Kidney (tissue), 14 donors: ENCODE results near the gene AP2A2. TPM values are rescaled to one million over a fixed set of nuclear protein-coding genes. Genes with fewer than 3 reads are reported as not detected.

Experiments used
- DNase-seq, 5 donors: peaks; one replicate each; pipeline ENCODE4 v3.0.0-alpha.2; 2013 to 2020
- FAIRE-seq: peaks from 2 replicates; lab custom pipeline; 2012; peaks lifted over from hg19 to GRCh38; lab: Jason Lieb, UNC
- H3K27ac ChIP-seq, 2 donors: one replicate each; pipeline ENCODE4 v1.7.0; 2013; ENCODE audit warnings: low read depth in 2 of 2, low read length in 2 of 2, inconsistent platforms in 1 of 2
- H3K27me3 ChIP-seq: one replicate; pipeline ENCODE4 v1.7.1; 2013; ENCODE audit warnings: low read length, inconsistent platforms; ENCODE audit not compliant: control insufficient read depth, insufficient read depth
- H3K36me3 ChIP-seq, 3 donors: one replicate each; pipeline versions ENCODE4 v1.7.0 to v1.7.1; 2013; ENCODE audit warnings: low read length in 3 of 3, control low read depth in 1 of 3, inconsistent platforms in 1 of 3; ENCODE audit not compliant: insufficient read depth in 3 of 3, control insufficient read depth in 2 of 3
- H3K4me1 ChIP-seq, 3 donors: one replicate each; pipeline versions ENCODE4 v1.7.0 to v1.7.1; 2013; ENCODE audit warnings: low read length in 3 of 3, inconsistent platforms in 1 of 3, low read depth in 1 of 3; ENCODE audit not compliant: control insufficient read depth in 2 of 3, insufficient read depth in 2 of 3
- H3K4me3 ChIP-seq, 3 donors: one replicate each; pipeline versions ENCODE4 v1.7.0 to v1.8.1; 2013; ENCODE audit warnings: low read length in 3 of 3, control low read depth in 1 of 3, inconsistent platforms in 1 of 3
- H3K9ac ChIP-seq, 3 donors: one replicate each; pipeline versions ENCODE4 v1.7.0 to v1.7.1; 2013; ENCODE audit warnings: low read length in 3 of 3, control low read depth in 1 of 3, inconsistent platforms in 1 of 3
- H3K9me3 ChIP-seq, 3 donors: one replicate each; pipeline versions ENCODE4 v1.7.0 to v1.7.1; 2013; ENCODE audit warnings: low read length in 3 of 3, control low read depth in 1 of 3, inconsistent platforms in 1 of 3; ENCODE audit not compliant: control insufficient read depth in 2 of 3, insufficient read depth in 1 of 3
- intact Hi-C: fragments of 100-400 bp; cut with DNase I; formaldehyde crosslinking; loops from one replicate; pipeline ENCODE4 v1.11.1; 2022
- polyA plus RNA-seq: library from polyadenylated mRNA; stranded (reverse); fragments of 350-450 nt; fragmentation: Illumina TruSeq; extraction: RNeasy Lipid Tissue Mini Kit (QIAGEN cat#74804); gene quantifications from one replicate; pipeline ENCODE4 v1.2.3, GENCODE V29; 2014; ENCODE audit warnings: low read depth, low replicate concordance; ENCODE audit not compliant: insufficient read depth
- total RNA-seq: library from RNA; stranded (reverse); fragmentation: NEBNext Ultra II Directional; extraction: Animal tissue kit (Norgen Biotek cat#: 25700); gene quantifications from one replicate; pipeline ENCODE4 v1.2.1, GENCODE V29; 2021
- TF ChIP-seq, protein P1 (sequence below): IDR thresholded peaks from 3 replicates; pipeline ENCODE4 v1.5.1; 2012; ENCODE audit warnings: mild to moderate bottlenecking, moderate library complexity, borderline replicate concordance; ENCODE audit not compliant: insufficient read depth; ENCODE audit errors: extremely low read depth
- donor health status: control.
- donor health status: control.
- donor health status: control.
- donor health status: control.
- donor health status: control.
- donor health status: DM: yes; HTN: yes; CAD: no.
- donor health status: Normal renal cell carcinoma (clear cell type).

AP2A2 gene
- total and polyA plus RNA-seq, 2 donors from 2014 or later, result 76.5 to 144 TPM

DNA sequence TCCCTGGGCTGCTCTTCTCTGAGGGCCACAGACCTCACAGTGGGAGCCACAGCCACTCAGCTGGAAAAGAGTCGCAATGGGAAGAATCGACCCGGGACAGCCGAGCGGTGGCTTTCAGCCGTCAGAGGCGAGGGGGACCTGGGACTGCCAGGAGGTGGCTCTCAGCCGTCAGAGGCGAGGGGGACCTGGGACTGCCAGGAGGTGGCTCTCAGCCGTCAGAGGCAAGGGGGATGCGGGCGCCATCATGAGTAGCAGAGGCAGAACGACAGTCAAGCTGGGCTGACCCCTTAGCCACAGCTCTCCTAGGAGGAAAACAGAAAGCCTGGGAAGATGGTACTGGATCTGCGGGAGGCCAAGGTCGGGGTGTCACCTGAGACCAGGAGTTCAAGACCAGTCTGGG, 134.1 kb downstream of the AP2A2 start:
- H3K4me1 ChIP-seq, result no peaks in the 10 kb centered on the region
- no peaks in the 10 kb centered on the region for H3K36me3 ChIP-seq
- intact Hi-C loops, result no loop called here
- H3K9ac ChIP-seq, result no peak overlapping the region
- H3K27ac ChIP-seq, result no peak overlapping the region
- no peaks in the 10 kb centered on the region for H3K27me3 ChIP-seq
- peaks cover 0 to 6% (median 0%) of the 10 kb centered on the region in 3 donors for H3K9me3 ChIP-seq
- H3K4me3 ChIP-seq, result no peak overlapping the region
- FAIRE-seq (no peak), DNase-seq (peak in 2 of 5 donors; percentile 22 to 53)
- TF ChIP-seq, protein P1, sequence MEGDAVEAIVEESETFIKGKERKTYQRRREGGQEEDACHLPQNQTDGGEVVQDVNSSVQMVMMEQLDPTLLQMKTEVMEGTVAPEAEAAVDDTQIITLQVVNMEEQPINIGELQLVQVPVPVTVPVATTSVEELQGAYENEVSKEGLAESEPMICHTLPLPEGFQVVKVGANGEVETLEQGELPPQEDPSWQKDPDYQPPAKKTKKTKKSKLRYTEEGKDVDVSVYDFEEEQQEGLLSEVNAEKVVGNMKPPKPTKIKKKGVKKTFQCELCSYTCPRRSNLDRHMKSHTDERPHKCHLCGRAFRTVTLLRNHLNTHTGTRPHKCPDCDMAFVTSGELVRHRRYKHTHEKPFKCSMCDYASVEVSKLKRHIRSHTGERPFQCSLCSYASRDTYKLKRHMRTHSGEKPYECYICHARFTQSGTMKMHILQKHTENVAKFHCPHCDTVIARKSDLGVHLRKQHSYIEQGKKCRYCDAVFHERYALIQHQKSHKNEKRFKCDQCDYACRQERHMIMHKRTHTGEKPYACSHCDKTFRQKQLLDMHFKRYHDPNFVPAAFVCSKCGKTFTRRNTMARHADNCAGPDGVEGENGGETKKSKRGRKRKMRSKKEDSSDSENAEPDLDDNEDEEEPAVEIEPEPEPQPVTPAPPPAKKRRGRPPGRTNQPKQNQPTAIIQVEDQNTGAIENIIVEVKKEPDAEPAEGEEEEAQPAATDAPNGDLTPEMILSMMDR, result no peak

DNA sequence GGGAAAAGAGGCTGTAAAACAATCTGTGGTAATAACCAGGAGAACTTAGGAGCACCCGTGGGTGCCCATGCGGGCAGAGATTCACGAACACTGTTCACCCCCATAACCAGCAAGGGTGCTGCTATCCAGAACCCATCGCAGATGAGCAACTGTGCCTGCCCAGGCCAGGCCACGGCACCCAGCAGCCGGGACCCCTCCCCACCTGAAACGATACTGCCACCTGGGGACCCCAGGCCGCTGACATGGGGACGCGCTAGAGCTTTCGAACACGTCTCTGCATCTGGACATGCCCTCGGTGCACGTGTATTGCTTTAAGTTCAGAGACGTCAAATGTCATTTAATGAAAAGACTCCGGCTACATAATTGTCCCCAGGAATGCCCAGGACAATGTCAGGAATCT, 134.7 kb downstream of the AP2A2 start:
- no peaks in the 10 kb centered on the region for H3K4me1 ChIP-seq
- DNase-seq, result peak in 2 of 5 donors; percentile 23 to 54
- no peaks in the 10 kb centered on the region for H3K36me3 ChIP-seq
- TF ChIP-seq, protein P1, result no peak
- H3K9me3 ChIP-seq, result peaks cover 0 to 6% (median 0%) of the 10 kb centered on the region in 3 donors
- no peaks in the 10 kb centered on the region for H3K27me3 ChIP-seq
- intact Hi-C loops, result no loop called here
- H3K4me3 ChIP-seq, result no peak overlapping the region
- H3K27ac ChIP-seq, result no peak overlapping the region
- no peak for FAIRE-seq
- no peak overlapping the region for H3K9ac ChIP-seq

DNA sequence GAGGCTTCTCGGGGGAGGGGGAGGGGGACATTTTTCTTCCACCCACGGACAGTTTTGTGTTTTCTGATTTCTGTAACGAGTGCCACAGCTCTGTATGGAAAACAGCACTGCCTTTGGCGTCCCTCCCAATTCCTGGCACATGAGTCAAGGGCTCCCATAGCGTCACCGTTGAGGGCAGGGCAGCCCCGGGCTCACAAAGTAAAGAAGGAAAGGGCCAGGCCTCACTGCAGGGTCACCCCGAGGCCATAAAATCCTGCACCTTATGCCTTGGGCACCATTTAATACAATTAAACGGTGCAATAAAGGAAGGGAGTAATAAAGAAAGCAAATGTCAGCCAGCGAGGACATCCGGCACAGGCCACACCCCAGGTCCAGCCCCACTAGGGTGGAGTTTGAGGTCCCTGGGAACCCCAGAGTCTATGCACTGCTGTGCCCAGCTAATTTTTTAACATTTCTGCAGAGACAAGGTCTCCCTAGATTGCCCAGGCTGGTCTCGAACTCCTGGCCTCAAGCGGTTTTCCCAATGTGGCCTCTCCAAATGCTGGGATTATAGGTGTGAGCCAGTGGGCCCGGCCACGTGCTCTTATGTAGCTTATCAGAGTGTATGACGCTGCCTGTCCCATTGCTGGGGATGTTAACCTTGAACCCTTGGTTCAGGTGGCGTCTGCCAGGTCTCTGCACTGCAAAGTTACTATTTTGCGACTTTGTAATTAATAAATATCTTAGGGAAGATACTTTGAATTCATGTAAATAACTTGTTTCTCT, 135.4 kb downstream of the AP2A2 start:
- no peak overlapping the region for H3K9ac ChIP-seq
- intact Hi-C loops, result no loop called here
- no peaks in the 10 kb centered on the region for H3K36me3 ChIP-seq
- DNase-seq (peak in 2 of 5 donors; percentile 36 to 79), FAIRE-seq (no peak)
- TF ChIP-seq, protein P1, result no peak
- H3K27me3 ChIP-seq, result no peaks in the 10 kb centered on the region
- H3K4me1 ChIP-seq, result no peaks in the 10 kb centered on the region
- H3K27ac ChIP-seq, result no peak overlapping the region
- H3K9me3 ChIP-seq, result peaks cover 0 to 6% (median 0%) of the 10 kb centered on the region in 3 donors
- no peak overlapping the region for H3K4me3 ChIP-seq

Other genes starting within 250 kb of the AP2A2 start
- gene DEAF1, start 230.6 kb upstream of the AP2A2 start, total RNA-seq, result 54.5 TPM
- 30.2 TPM for gene DEAF1, start 230.6 kb upstream of the AP2A2 start, polyA plus RNA-seq
- gene TMEM80, start 230.1 kb upstream of the AP2A2 start, total RNA-seq, result 38.6 TPM
- 36.2 TPM for gene TMEM80, start 230.1 kb upstream of the AP2A2 start, polyA plus RNA-seq
- gene EPS8L2, start 219.6 kb upstream of the AP2A2 start, total RNA-seq, result 287 TPM
- 199 TPM for gene EPS8L2, start 219.6 kb upstream of the AP2A2 start, polyA plus RNA-seq
- gene TALDO1, start 178.4 kb upstream of the AP2A2 start, total RNA-seq, result 175 TPM
- gene TALDO1, start 178.4 kb upstream of the AP2A2 start, polyA plus RNA-seq, result 312 TPM
- 66.2 TPM for gene GATD1, start 148.4 kb upstream of the AP2A2 start, total RNA-seq
- gene GATD1, start 148.4 kb upstream of the AP2A2 start, polyA plus RNA-seq, result 38.3 TPM
- gene CEND1, start 135.8 kb upstream of the AP2A2 start, total RNA-seq, result 0.16 TPM
- gene CEND1, start 135.8 kb upstream of the AP2A2 start, polyA plus RNA-seq, result 3.6 TPM
- gene SLC25A22, start 127.6 kb upstream of the AP2A2 start, total RNA-seq, result 17.8 TPM
- 14.3 TPM for gene SLC25A22, start 127.6 kb upstream of the AP2A2 start, polyA plus RNA-seq
- gene PIDD1, start 120.6 kb upstream of the AP2A2 start, total RNA-seq, result 16.5 TPM
- gene PIDD1, start 120.6 kb upstream of the AP2A2 start, polyA plus RNA-seq, result 9.1 TPM
- 1,544 TPM for gene RPLP2, start 115.9 kb upstream of the AP2A2 start, total RNA-seq
- gene RPLP2, start 115.9 kb upstream of the AP2A2 start, polyA plus RNA-seq, result 1,997 TPM
- gene PNPLA2, start 107.0 kb upstream of the AP2A2 start, total RNA-seq, result 173 TPM
- gene PNPLA2, start 107.0 kb upstream of the AP2A2 start, polyA plus RNA-seq, result 67.9 TPM
- 22.6 TPM for gene CRACR2B, start 98.0 kb upstream of the AP2A2 start, total RNA-seq
- gene CRACR2B, start 98.0 kb upstream of the AP2A2 start, polyA plus RNA-seq, result 16.5 TPM
- gene CD151, start 92.9 kb upstream of the AP2A2 start, total RNA-seq, result 476 TPM
- gene CD151, start 92.9 kb upstream of the AP2A2 start, polyA plus RNA-seq, result 379 TPM
- 107 TPM for gene POLR2L, start 83.3 kb upstream of the AP2A2 start, total RNA-seq
- 376 TPM for gene POLR2L, start 83.3 kb upstream of the AP2A2 start, polyA plus RNA-seq
- gene TSPAN4, start 83.0 kb upstream of the AP2A2 start, total RNA-seq, result 104 TPM
- 81.2 TPM for gene TSPAN4, start 83.0 kb upstream of the AP2A2 start, polyA plus RNA-seq
- 82.2 TPM for gene CHID1, start 15.1 kb upstream of the AP2A2 start, total RNA-seq
- 128 TPM for gene CHID1, start 15.1 kb upstream of the AP2A2 start, polyA plus RNA-seq
- 3.0 TPM for gene MUC6, start 110.8 kb downstream of the AP2A2 start, total RNA-seq
- gene MUC6, start 110.8 kb downstream of the AP2A2 start, polyA plus RNA-seq, result 1.1 TPM
- not detected for gene MUC2, start 149.0 kb downstream of the AP2A2 start, total RNA-seq
- not detected for gene MUC2, start 149.0 kb downstream of the AP2A2 start, polyA plus RNA-seq
- 0.03 TPM for gene MUC5AC, start 232.1 kb downstream of the AP2A2 start, total RNA-seq
- gene MUC5AC, start 232.1 kb downstream of the AP2A2 start, polyA plus RNA-seq, result not detected